Astrocyte (in vitro differentiated cells and primary cell): Measurements from ENCODE around the gene GPLD1. TPM values are rescaled to one million over a fixed set of nuclear protein-coding genes. Genes with fewer than 3 reads are reported as not detected.

Experiments used
- DNase-seq: peaks from one replicate; pipeline ENCODE4 v3.0.0-alpha.2; 2010; ENCODE audit warnings: low read depth
- FAIRE-seq: peaks from 2 replicates; lab custom pipeline; 2011; peaks lifted over from hg19 to GRCh38; lab: Jason Lieb, UNC
- H2AFZ ChIP-seq: 2 replicates; pipeline ENCODE4 v1.6.0; 2012; ENCODE audit warnings: low read depth, low read length, inconsistent platforms
- H3K27ac ChIP-seq: 2 replicates; pipeline ENCODE4 v1.5.1; 2011; ENCODE audit warnings: low read depth, low read length, inconsistent platforms
- H3K27me3 ChIP-seq: 2 replicates; pipeline ENCODE4 v1.6.0; 2011; ENCODE audit warnings: low read length, inconsistent platforms; ENCODE audit not compliant: insufficient read depth
- H3K36me3 ChIP-seq: 2 replicates; pipeline ENCODE4 v1.5.1; 2011; ENCODE audit warnings: low read length, inconsistent platforms; ENCODE audit not compliant: insufficient read depth
- H3K4me1 ChIP-seq: 2 replicates; pipeline ENCODE4 v1.5.1; 2011; ENCODE audit warnings: low read length, inconsistent platforms; ENCODE audit not compliant: insufficient read depth
- H3K4me2 ChIP-seq: 2 replicates; pipeline ENCODE4 v1.6.0; 2012; ENCODE audit warnings: low read length, inconsistent platforms
- H3K4me3 ChIP-seq: 2 replicates; pipeline ENCODE4 v1.5.1; 2011; ENCODE audit warnings: low read depth, mild to moderate bottlenecking, low read length, inconsistent platforms; ENCODE audit not compliant: insufficient read depth
- H3K79me2 ChIP-seq: 2 replicates; pipeline ENCODE4 v1.6.0; 2012; ENCODE audit warnings: mild to moderate bottlenecking, low read length, inconsistent platforms; ENCODE audit not compliant: insufficient read depth
- H3K9ac ChIP-seq: 2 replicates; pipeline ENCODE4 v1.6.0; 2012; ENCODE audit warnings: mild to moderate bottlenecking, low read length, inconsistent platforms
- H3K9me3 ChIP-seq: 2 replicates; pipeline ENCODE4 v1.5.1; 2012; ENCODE audit warnings: low read depth, mild to moderate bottlenecking, low read length, inconsistent platforms; ENCODE audit not compliant: insufficient read depth
- H4K20me1 ChIP-seq: 2 replicates; pipeline ENCODE4 v1.6.0; 2012; ENCODE audit warnings: low read length, inconsistent platforms; ENCODE audit not compliant: insufficient read depth
- H3K27ac Mint-ChIP-seq: one replicate; pipeline ENCODE4 v1.8.0; 2021; ENCODE audit warnings: mild to moderate bottlenecking, mixed read lengths; ENCODE audit not compliant: unreplicated experiment
- H3K27me3 Mint-ChIP-seq: one replicate; pipeline ENCODE4 v1.8.0; 2021; ENCODE audit warnings: low read depth, mixed read lengths; ENCODE audit not compliant: unreplicated experiment
- H3K36me3 Mint-ChIP-seq: one replicate; pipeline ENCODE4 v1.8.0; 2021; ENCODE audit warnings: low read depth, mixed read lengths; ENCODE audit not compliant: unreplicated experiment
- H3K4me1 Mint-ChIP-seq: one replicate; pipeline ENCODE4 v1.8.0; 2021; ENCODE audit warnings: low read depth, mixed read lengths; ENCODE audit not compliant: unreplicated experiment
- H3K4me3 Mint-ChIP-seq: one replicate; pipeline ENCODE4 v1.8.0; 2021; ENCODE audit warnings: mild to moderate bottlenecking, moderate library complexity, mixed read lengths; ENCODE audit not compliant: unreplicated experiment
- H3K9me3 Mint-ChIP-seq: one replicate; pipeline ENCODE4 v1.8.0; 2021; ENCODE audit warnings: mild to moderate bottlenecking, mixed read lengths; ENCODE audit not compliant: unreplicated experiment
- EZH2 ChIP-seq: IDR thresholded peaks from 2 replicates; pipeline ENCODE4 v1.6.1; 2012; ENCODE audit warnings: mild to moderate bottlenecking, low read length, inconsistent platforms; ENCODE audit not compliant: insufficient read depth
- total RNA-seq: library from RNA; stranded (reverse); gene quantifications from 2 replicates; pipeline ENCODE4 v1.2.1, GENCODE V29; 2021
- TF ChIP-seq, protein P1 (sequence below): IDR thresholded peaks from 2 replicates; pipeline ENCODE4 v1.5.1; 2011; ENCODE audit warnings: low read depth, mild to moderate bottlenecking, inconsistent platforms, low read length, moderate library complexity; ENCODE audit not compliant: insufficient read depth

Gene GPLD1
- total RNA-seq, 1 donor from 2014 or later: 0.75 TPM

DNA sequence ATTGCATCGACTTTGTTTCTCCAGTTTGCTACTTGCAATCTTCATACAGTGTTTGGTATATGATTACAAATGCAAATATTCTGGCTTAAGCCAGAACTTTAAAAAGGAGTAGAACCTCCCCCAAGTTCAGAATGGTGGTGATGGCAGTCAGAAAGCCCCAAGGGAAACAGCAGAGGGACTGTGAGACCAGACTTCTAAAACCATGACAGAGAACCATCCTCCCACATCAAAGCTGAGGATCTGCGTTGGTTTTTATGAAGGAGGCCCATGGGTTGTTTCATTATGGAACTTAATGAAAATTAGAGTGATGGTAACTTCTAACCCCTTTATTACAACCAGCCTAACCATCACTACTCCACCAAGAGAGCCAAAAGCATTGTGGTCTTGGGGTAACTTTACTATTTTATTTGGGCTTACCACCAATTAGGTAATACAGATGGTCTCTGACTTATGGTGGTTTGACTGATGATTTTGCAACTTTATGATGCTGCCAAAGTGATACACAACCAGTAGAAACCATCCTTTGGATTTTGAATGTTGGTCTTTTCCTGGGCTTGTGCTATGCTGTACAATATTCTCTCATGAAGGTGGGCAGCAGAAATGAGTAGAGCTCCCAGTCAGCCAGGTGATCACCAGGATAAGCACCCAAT lies 97.5 kb downstream of the GPLD1 start:
- FAIRE-seq (no peak), DNase-seq (no peak)
- Mint-ChIP-seq H3K4me1 (peaks cover 2% of the 10 kb centered on the region), H3K9me3 (peaks cover 6% of the 10 kb centered on the region), H3K27me3 (no peaks in the 10 kb centered on the region), H3K4me3 (no peak overlapping the region), H3K36me3 (no peaks in the 10 kb centered on the region), H3K27ac (no peak overlapping the region)
- Histone ChIP-seq H3K4me1 (no peaks in the 10 kb centered on the region), H3K4me2 (no peak overlapping the region), H3K27me3 (no peaks in the 10 kb centered on the region), H2AFZ (no peak overlapping the region), H3K36me3 (no peaks in the 10 kb centered on the region), H4K20me1 (no peaks in the 10 kb centered on the region), H3K27ac (no peak overlapping the region), H3K9ac (no peak overlapping the region), H3K79me2 (no peaks in the 10 kb centered on the region), H3K9me3 (no peaks in the 10 kb centered on the region), H3K4me3 (no peak overlapping the region)
- TF ChIP-seq, protein P1, sequence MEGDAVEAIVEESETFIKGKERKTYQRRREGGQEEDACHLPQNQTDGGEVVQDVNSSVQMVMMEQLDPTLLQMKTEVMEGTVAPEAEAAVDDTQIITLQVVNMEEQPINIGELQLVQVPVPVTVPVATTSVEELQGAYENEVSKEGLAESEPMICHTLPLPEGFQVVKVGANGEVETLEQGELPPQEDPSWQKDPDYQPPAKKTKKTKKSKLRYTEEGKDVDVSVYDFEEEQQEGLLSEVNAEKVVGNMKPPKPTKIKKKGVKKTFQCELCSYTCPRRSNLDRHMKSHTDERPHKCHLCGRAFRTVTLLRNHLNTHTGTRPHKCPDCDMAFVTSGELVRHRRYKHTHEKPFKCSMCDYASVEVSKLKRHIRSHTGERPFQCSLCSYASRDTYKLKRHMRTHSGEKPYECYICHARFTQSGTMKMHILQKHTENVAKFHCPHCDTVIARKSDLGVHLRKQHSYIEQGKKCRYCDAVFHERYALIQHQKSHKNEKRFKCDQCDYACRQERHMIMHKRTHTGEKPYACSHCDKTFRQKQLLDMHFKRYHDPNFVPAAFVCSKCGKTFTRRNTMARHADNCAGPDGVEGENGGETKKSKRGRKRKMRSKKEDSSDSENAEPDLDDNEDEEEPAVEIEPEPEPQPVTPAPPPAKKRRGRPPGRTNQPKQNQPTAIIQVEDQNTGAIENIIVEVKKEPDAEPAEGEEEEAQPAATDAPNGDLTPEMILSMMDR: no peak
- TF ChIP-seq EZH2: no peak

DNA sequence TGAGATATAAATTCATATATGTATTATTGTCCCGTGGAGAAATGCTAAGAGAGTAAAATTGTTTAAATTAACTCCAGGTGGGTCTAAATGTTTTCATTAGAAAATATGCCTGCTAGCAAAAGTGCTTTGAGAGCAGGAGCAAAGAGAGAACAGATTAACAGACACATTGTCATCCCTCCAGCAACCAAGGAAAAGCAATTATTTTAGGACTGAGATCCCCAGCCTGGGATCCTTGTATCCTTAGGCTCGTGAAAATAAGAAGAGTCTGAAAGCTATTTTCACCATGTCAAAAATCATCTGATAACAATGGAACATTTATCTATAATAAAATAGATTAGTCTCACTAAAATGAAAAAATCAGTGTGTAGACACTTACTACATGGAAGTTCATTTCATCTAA lies 98.2 kb downstream of the GPLD1 start:
- no peak for FAIRE-seq
- H3K27me3 Mint-ChIP-seq: no peaks in the 10 kb centered on the region

GRCh38 chr6:24387818-24388217 lies 101.6 kb downstream of the GPLD1 start:
- Histone ChIP-seq H3K4me1 (no peaks in the 10 kb centered on the region), H3K27ac (no peak overlapping the region), H3K4me2 (no peak overlapping the region), H3K9ac (no peak overlapping the region), H3K4me3 (no peak overlapping the region), H4K20me1 (no peaks in the 10 kb centered on the region), H3K9me3 (no peaks in the 10 kb centered on the region), H3K36me3 (no peaks in the 10 kb centered on the region), H3K27me3 (no peaks in the 10 kb centered on the region), H3K79me2 (no peaks in the 10 kb centered on the region), H2AFZ (no peak overlapping the region)
- TF ChIP-seq, protein P1: no peak
- TF ChIP-seq EZH2: no peak
- DNase-seq (no peak), FAIRE-seq (no peak)
- no peak overlapping the region for H3K4me3 Mint-ChIP-seq
- no peaks in the 10 kb centered on the region for H3K36me3 Mint-ChIP-seq
- peaks cover 5% of the 10 kb centered on the region for H3K4me1 Mint-ChIP-seq
- H3K27me3 Mint-ChIP-seq: no peaks in the 10 kb centered on the region
- peaks cover 2% of the 10 kb centered on the region for H3K9me3 Mint-ChIP-seq
- H3K27ac Mint-ChIP-seq: no peak overlapping the region

More for the DNA sequence above, 98.2 kb downstream of the GPLD1 start:
- H3K9me3 Mint-ChIP-seq: no peaks in the 10 kb centered on the region
- Histone ChIP-seq H3K4me3 (no peak overlapping the region), H3K9me3 (no peaks in the 10 kb centered on the region), H3K4me1 (no peaks in the 10 kb centered on the region), H2AFZ (no peak overlapping the region), H4K20me1 (no peaks in the 10 kb centered on the region), H3K9ac (no peak overlapping the region), H3K27me3 (no peaks in the 10 kb centered on the region), H3K36me3 (no peaks in the 10 kb centered on the region), H3K4me2 (no peak overlapping the region), H3K27ac (no peak overlapping the region), H3K79me2 (no peaks in the 10 kb centered on the region)
- no peak for TF ChIP-seq EZH2
- TF ChIP-seq, protein P1: no peak
- no peak for DNase-seq
- H3K27ac Mint-ChIP-seq: no peak overlapping the region
- H3K4me1 Mint-ChIP-seq: peaks cover 2% of the 10 kb centered on the region
- H3K36me3 Mint-ChIP-seq: no peaks in the 10 kb centered on the region
- no peak overlapping the region for H3K4me3 Mint-ChIP-seq
